GM06990 (cell line): Measurements from ENCODE around the gene COL5A3.

ENCODE experiments used
- DNase-seq: peaks from one replicate; pipeline ENCODE4 v3.0.0-alpha.2; 2011; ENCODE audit not compliant: insufficient read length; ENCODE audit errors: extremely low read depth
- H3K27me3 ChIP-seq: replicated peaks from 2 replicates; pipeline ENCODE4 v1.6.0; 2011; ENCODE audit warnings: low read length; ENCODE audit not compliant: control insufficient read depth, insufficient read depth
- H3K36me3 ChIP-seq: 2 replicates; pipeline ENCODE4 v1.5.1; 2011; ENCODE audit warnings: low read length; ENCODE audit not compliant: control insufficient read depth, insufficient read depth
- H3K4me3 ChIP-seq: replicated peaks from 2 replicates; pipeline ENCODE4 v1.5.1; 2011; ENCODE audit warnings: low read depth, mild to moderate bottlenecking, control low read depth, low read length
- TF ChIP-seq, protein P1 (sequence below): IDR thresholded peaks from 2 replicates; pipeline ENCODE4 v1.5.1; 2011; ENCODE audit warnings: low read length, control low read depth, mild to moderate bottlenecking, inconsistent platforms; ENCODE audit not compliant: insufficient read depth, poor library complexity, severe bottlenecking

The COL5A3 gene

GRCh38 chr19:9941231-9941630 lies 69.1 kb downstream of the COL5A3 start:
- no peak overlapping the region for H3K4me3 ChIP-seq
- no peaks in the 10 kb centered on the region for H3K27me3 ChIP-seq
- no peak for DNase-seq
- TF ChIP-seq, protein P1, sequence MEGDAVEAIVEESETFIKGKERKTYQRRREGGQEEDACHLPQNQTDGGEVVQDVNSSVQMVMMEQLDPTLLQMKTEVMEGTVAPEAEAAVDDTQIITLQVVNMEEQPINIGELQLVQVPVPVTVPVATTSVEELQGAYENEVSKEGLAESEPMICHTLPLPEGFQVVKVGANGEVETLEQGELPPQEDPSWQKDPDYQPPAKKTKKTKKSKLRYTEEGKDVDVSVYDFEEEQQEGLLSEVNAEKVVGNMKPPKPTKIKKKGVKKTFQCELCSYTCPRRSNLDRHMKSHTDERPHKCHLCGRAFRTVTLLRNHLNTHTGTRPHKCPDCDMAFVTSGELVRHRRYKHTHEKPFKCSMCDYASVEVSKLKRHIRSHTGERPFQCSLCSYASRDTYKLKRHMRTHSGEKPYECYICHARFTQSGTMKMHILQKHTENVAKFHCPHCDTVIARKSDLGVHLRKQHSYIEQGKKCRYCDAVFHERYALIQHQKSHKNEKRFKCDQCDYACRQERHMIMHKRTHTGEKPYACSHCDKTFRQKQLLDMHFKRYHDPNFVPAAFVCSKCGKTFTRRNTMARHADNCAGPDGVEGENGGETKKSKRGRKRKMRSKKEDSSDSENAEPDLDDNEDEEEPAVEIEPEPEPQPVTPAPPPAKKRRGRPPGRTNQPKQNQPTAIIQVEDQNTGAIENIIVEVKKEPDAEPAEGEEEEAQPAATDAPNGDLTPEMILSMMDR = no peak
- H3K36me3 ChIP-seq = no peaks in the 10 kb centered on the region

DNA sequence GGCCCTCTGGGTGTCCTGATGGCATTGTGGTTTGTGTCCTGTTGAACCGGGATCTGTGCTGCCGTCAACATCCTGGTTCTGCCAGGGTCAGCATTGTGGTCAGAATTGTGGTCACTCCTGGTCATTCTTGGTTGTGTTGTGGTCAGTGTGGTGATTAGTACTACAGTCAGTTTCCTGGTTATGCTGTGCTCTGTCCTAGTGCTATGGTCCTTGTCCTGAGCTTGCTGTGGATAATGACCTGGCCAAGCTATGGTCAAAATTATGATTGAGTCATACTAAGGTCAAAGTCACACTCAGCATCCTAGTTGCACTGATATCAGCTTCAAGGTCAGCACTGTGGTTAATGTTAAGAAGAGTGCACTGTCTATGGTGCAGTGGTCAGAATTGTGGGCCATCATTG lies 69.5 kb downstream of the COL5A3 start:
- no peak overlapping the region for H3K4me3 ChIP-seq
- no peaks in the 10 kb centered on the region for H3K36me3 ChIP-seq
- no peaks in the 10 kb centered on the region for H3K27me3 ChIP-seq
- TF ChIP-seq, protein P1 = no peak
- no peak for DNase-seq

DNA sequence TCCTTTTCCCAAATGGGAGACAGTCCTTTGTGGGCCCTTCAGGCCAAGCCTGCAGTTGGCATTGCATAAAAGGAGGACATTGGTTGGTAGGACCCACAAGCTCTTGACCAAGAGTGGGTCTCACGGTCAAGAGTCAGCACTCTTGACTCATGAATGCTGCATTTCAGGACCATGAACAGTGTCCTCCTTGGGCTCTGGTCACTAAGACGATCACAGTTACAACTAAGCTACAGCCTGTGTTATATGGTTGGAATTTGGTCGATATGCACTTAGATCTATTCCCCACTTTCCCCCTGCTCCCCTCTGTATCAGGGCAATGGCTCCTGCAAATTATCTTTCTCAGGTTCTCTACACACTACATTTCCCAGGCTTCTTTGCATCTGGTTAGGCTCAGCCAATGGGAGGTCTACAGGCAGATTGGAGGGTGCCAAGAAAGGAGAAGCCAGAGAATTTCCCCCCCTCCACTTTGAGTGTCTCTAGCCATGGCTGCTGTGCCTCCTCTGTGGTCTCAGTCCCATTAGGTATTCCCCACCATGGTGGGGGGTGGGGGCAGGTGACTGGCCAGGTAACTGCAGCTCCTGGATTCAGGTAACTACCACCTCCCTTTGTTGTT lies 70.9 kb downstream of the COL5A3 start:
- Histone ChIP-seq H3K27me3 (0 out of 2 replicates have a peak, but pooled peaks cover 2% of the 10 kb centered on the region), H3K36me3 (no peaks in the 10 kb centered on the region), H3K4me3 (no peak overlapping the region)
- DNase-seq = no peak
- TF ChIP-seq, protein P1 = no peak

- peaks cover 2% of the 10 kb centered on the region; the same call in 1 of the 2 replicates for H3K27me3 ChIP-seq
- TF ChIP-seq, protein P1 = no peak
- DNase-seq = no peak
- H3K36me3 ChIP-seq = no peaks in the 10 kb centered on the region
- H3K4me3 ChIP-seq = no peak overlapping the region
These were observed 73.3 kb downstream of the COL5A3 start for GRCh38 chr19:9937001-9937411.

DNA sequence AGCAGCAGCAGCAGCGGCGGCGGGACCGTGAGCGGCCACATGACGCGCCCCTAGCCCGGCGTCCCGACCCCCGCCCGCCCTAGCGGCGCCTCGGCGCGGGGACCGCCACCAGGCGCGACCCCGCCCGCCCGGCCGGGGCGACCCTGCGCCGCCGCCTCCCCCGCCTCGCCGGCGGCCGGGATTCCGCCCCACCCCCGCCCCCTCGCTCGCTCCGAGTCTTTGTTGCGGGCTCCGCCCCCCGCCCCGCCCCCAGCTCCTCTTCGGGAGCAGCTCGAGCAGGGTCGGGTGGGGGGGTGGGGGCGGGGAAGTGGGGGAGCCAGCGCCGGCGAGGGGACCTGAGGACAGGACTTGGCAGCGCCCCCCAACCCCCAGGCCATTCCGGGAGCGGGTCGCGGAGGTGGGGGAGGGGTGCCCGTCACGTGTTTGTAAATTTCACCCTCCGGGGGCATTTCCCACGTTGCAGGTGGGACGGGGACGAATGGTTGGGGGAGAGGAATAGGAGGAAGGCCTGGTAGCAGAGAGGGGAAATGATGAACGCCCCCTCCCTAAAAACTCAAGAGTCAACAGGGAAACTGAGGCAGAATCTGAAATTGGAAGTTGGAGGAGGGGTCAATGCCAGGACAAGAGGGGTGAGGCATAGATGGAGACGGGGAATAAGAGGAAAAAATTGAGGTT lies 73.8 kb downstream of the COL5A3 start, which contains the start of gene OLFM2:
Gene OLFM2 (minus strand): TSS at position 190 of the 675 bp plus-strand sequence. CDS start 149 bp downstream, at position 41.
- TF ChIP-seq, protein P1 = no peak
- DNase-seq = no peak
- Histone ChIP-seq H3K4me3 (no peak within 1 kb of the TSS), H3K27me3 (peaks cover 2% of the 10 kb centered on the region; the same call in 1 of the 2 replicates), H3K36me3 (no peaks in the 10 kb centered on the region)
